K562 (cell line): ENCODE results near the gene APLNR. TPM values are rescaled to one million over a fixed set of nuclear protein-coding genes. Genes with fewer than 3 reads are reported as not detected.

Experiments used
- ARID4B ChIP-seq: sonication (generic); formaldehyde crosslinking; IDR thresholded peaks from 2 replicates; pipeline ENCODE4 v1.8.0; 2022; ENCODE audit warnings: mild to moderate bottlenecking, missing genetic modification reagents
- CC2D1A ChIP-seq: fragments of 450-650 bp; IDR thresholded peaks from 2 replicates; pipeline ENCODE4 v1.6.1; 2017; ENCODE audit warnings: mild to moderate bottlenecking
- COPS2 ChIP-seq: fragments of 450-650 bp; conservative IDR thresholded peaks from 2 replicates; pipeline ENCODE4 v1.6.1; 2016; ENCODE audit warnings: mild to moderate bottlenecking, moderate library complexity
- ETS2 ChIP-seq: IDR thresholded peaks from 2 replicates; pipeline ENCODE4 v1.6.1; 2016; ENCODE audit warnings: borderline replicate concordance, missing genetic modification characterization, mild to moderate bottlenecking, moderate library complexity, missing compliant biosample characterization; ENCODE audit not compliant: poor library complexity, severe bottlenecking
- MTA2 ChIP-seq: fragments of 450-650 bp; IDR thresholded peaks from 2 replicates; pipeline ENCODE4 v1.6.1; 2016; ENCODE audit warnings: low read depth
- ZBTB43 ChIP-seq: sonication (generic); formaldehyde crosslinking; IDR thresholded peaks from 2 replicates; pipeline ENCODE4 v1.8.0; 2023; ENCODE audit warnings: mild to moderate bottlenecking, missing genetic modification reagents
- polyA plus RNA-seq, 8 experiments: library from polyadenylated mRNA; depleted of rRNA in 4 of 8; stranded (reverse) in 5 of 8; unstranded in 3 of 8; fragments of >200 nt; fragmentation: Nextera tagmentation in 2 of 8; fragmentation: Illumina TruSeq in 1 of 8; extraction: Ambion mirVana in 2 of 8; extraction: Trizol in 1 of 8; gene quantifications; 2 replicates each; pipeline versions ENCODE4 v1.2.1 to v1.2.3, GENCODE V29; 2011 to 2014; ENCODE audit warnings: inconsistent platforms in 1 of 8, missing spikeins in 1 of 8
- total RNA-seq, 7 experiments: library from RNA; depleted of rRNA in 6 of 7; stranded (reverse); fragments of >200 nt in 6 of 7; fragmentation: Illumina TruSeq in 2 of 7; extraction: Trizol in 2 of 7; gene quantifications; 2 replicates each; pipeline versions ENCODE4 v1.2.1 to v1.2.3, GENCODE V29; 2011 to 2021; ENCODE audit warnings: low replicate concordance in 1 of 7
- TF ChIP-seq, protein P1 (sequence below), 2 experiments: fragments of 200-800 bp in 1 of 2; sonication (Bioruptor generic) in 1 of 2; sonication (generic) in 1 of 2; formaldehyde crosslinking in 1 of 2; IDR thresholded peaks in 1 of 2; conservative IDR thresholded peaks in 1 of 2; 2 replicates each; pipeline versions ENCODE4 v1.5.0 to v1.6.1; 2016 to 2020; ENCODE audit warnings: missing compliant biosample characterization in 1 of 2, missing genetic modification characterization in 1 of 2, missing genetic modification reagents in 1 of 2
- TF ChIP-seq, protein P2 (sequence below), 2 experiments: fragments of 450-650 bp; formaldehyde crosslinking in 1 of 2; IDR thresholded peaks; 2 replicates each; pipeline versions ENCODE4 v1.4.0 to v1.6.1; 2014 to 2020; ENCODE audit warnings: mild to moderate bottlenecking in 2 of 2, borderline replicate concordance in 1 of 2, low read depth in 1 of 2
- TF ChIP-seq, protein P3 (sequence below): fragments of 450-650 bp; formaldehyde crosslinking; IDR thresholded peaks from 2 replicates; pipeline ENCODE4 v1.4.0; 2020; ENCODE audit warnings: mild to moderate bottlenecking, mixed read lengths

The APLNR gene
- total and polyA plus RNA-seq, 9 of the 15 experiments (the other 6 are each of a cell fraction or from before 2014, with no cell fraction given) = 0.15 to 2.0 (median 0.65) TPM

- TF ChIP-seq ARID4B (CRISPR knock-in tag) (no peak), MTA2 (peak; percentile 55; the same call in 1 of the 2 replicates), ETS2 (tag) (no peak), COPS2 (no peak), CC2D1A (no peak; the same call in 1 of the 2 replicates), ZBTB43 (CRISPR knock-in tag) (no peak)
- TF ChIP-seq, protein P1, sequence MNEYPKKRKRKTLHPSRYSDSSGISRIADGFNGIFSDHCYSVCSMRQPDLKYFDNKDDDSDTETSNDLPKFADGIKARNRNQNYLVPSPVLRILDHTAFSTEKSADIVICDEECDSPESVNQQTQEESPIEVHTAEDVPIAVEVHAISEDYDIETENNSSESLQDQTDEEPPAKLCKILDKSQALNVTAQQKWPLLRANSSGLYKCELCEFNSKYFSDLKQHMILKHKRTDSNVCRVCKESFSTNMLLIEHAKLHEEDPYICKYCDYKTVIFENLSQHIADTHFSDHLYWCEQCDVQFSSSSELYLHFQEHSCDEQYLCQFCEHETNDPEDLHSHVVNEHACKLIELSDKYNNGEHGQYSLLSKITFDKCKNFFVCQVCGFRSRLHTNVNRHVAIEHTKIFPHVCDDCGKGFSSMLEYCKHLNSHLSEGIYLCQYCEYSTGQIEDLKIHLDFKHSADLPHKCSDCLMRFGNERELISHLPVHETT (CRISPR knock-in tag; conservative IDR thresholded peaks at IDR 0.05 in 1 of 2, IDR thresholded peaks at IDR 0.05 in 1 of 2) = no peak
- TF ChIP-seq, protein P2, sequence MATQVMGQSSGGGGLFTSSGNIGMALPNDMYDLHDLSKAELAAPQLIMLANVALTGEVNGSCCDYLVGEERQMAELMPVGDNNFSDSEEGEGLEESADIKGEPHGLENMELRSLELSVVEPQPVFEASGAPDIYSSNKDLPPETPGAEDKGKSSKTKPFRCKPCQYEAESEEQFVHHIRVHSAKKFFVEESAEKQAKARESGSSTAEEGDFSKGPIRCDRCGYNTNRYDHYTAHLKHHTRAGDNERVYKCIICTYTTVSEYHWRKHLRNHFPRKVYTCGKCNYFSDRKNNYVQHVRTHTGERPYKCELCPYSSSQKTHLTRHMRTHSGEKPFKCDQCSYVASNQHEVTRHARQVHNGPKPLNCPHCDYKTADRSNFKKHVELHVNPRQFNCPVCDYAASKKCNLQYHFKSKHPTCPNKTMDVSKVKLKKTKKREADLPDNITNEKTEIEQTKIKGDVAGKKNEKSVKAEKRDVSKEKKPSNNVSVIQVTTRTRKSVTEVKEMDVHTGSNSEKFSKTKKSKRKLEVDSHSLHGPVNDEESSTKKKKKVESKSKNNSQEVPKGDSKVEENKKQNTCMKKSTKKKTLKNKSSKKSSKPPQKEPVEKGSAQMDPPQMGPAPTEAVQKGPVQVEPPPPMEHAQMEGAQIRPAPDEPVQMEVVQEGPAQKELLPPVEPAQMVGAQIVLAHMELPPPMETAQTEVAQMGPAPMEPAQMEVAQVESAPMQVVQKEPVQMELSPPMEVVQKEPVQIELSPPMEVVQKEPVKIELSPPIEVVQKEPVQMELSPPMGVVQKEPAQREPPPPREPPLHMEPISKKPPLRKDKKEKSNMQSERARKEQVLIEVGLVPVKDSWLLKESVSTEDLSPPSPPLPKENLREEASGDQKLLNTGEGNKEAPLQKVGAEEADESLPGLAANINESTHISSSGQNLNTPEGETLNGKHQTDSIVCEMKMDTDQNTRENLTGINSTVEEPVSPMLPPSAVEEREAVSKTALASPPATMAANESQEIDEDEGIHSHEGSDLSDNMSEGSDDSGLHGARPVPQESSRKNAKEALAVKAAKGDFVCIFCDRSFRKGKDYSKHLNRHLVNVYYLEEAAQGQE (IDR thresholded peaks at IDR 0.05; ENCODE audit: borderline replicate concordance) = no peak
- TF ChIP-seq, protein P2 (CRISPR knock-in tag; IDR thresholded peaks at IDR 0.05; ENCODE audit: low read depth) = no peak
- TF ChIP-seq, protein P3, sequence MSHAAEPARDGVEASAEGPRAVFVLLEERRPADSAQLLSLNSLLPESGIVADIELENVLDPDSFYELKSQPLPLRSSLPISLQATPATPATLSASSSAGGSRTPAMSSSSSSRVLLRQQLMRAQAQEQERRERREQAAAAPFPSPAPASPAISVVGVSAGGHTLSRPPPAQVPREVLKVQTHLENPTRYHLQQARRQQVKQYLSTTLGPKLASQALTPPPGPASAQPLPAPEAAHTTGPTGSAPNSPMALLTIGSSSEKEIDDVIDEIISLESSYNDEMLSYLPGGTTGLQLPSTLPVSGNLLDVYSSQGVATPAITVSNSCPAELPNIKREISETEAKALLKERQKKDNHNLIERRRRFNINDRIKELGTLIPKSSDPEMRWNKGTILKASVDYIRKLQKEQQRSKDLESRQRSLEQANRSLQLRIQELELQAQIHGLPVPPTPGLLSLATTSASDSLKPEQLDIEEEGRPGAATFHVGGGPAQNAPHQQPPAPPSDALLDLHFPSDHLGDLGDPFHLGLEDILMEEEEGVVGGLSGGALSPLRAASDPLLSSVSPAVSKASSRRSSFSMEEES (CRISPR knock-in tag) = no peak
Observed at GRCh38 chr11:57239348-57239747, 2.3 kb upstream of the APLNR start (continued).
